Breast epithelium (tissue), 4 donors: Measurements from ENCODE around the gene TSHZ3. TPM values are rescaled to one million over a fixed set of nuclear protein-coding genes. Genes with fewer than 3 reads are reported as not detected.

Experiments used
- DNase-seq, 2 donors: peaks; one replicate each; pipeline ENCODE4 v3.0.0-alpha.2; 2019; ENCODE audit warnings: low spot score in 2 of 2
- H3K27ac ChIP-seq, 2 donors: fragments of 200-600 bp; sonication (generic) in 1 of 2; one replicate each; pipeline ENCODE4 v1.5.1; 2016 to 2019; ENCODE audit warnings: mild to moderate bottlenecking in 1 of 2
- H3K27me3 ChIP-seq, 2 donors: fragments of 200-600 bp; sonication (generic) in 1 of 2; one replicate each; pipeline versions ENCODE4 v1.5.1 to v1.6.0; 2017 to 2019; ENCODE audit warnings: control low read depth in 1 of 2, mild to moderate bottlenecking in 1 of 2
- H3K36me3 ChIP-seq: fragments of 200-600 bp; one replicate; pipeline ENCODE4 v1.5.1; 2019
- H3K4me1 ChIP-seq, 2 donors: fragments of 200-600 bp; sonication (generic); one replicate each; pipeline ENCODE4 v1.5.1; 2016 to 2019; ENCODE audit warnings: control low read depth in 1 of 2
- H3K4me3 ChIP-seq, 3 donors: fragments of 200-600 bp; sonication (generic); 1 replicate in 2 of 3; 2 replicates in 1 of 3; pipeline ENCODE4 v1.5.1; 2016 to 2019; ENCODE audit warnings: mild to moderate bottlenecking in 3 of 3, moderate library complexity in 2 of 3
- H3K9me3 ChIP-seq, 2 donors: fragments of 200-600 bp; sonication (generic) in 1 of 2; one replicate each; pipeline ENCODE4 v1.5.1; 2016 to 2019; ENCODE audit warnings: control low read depth in 1 of 2
- POLR2A ChIP-seq: fragments of 450-650 bp; IDR thresholded peaks from one replicate; pipeline ENCODE4 v1.6.1; 2016; ENCODE audit warnings: antibody characterized with exemption, mild to moderate bottlenecking, moderate library complexity
- POLR2AphosphoS5 ChIP-seq, 3 donors: sonication (generic); formaldehyde crosslinking; IDR thresholded peaks; one replicate each; pipeline ENCODE4 v1.6.1; 2017; ENCODE audit warnings: antibody characterized with exemption in 3 of 3
- intact Hi-C: fragments of 100-400 bp; cut with DNase I; formaldehyde crosslinking; loops from one replicate; pipeline ENCODE4 v1.15.1; 2023; ENCODE audit warnings: low total_unique reads
- total RNA-seq, 3 donors: library from RNA; depleted of rRNA; stranded (reverse); fragments of >200 nt; gene quantifications; one replicate each; pipeline ENCODE4 v1.1.0, GENCODE V29; 2016
- TF ChIP-seq, protein P1 (sequence below), 3 donors: fragments of 450-650 bp; IDR thresholded peaks; one replicate each; pipeline ENCODE4 v1.5.1; 2016 to 2017; ENCODE audit warnings: antibody characterized with exemption in 3 of 3, mild to moderate bottlenecking in 3 of 3, moderate library complexity in 3 of 3

Gene TSHZ3
- total RNA-seq, 3 donors from 2014 or later, result 3.7 to 9.8 (median 8.3) TPM

DNA sequence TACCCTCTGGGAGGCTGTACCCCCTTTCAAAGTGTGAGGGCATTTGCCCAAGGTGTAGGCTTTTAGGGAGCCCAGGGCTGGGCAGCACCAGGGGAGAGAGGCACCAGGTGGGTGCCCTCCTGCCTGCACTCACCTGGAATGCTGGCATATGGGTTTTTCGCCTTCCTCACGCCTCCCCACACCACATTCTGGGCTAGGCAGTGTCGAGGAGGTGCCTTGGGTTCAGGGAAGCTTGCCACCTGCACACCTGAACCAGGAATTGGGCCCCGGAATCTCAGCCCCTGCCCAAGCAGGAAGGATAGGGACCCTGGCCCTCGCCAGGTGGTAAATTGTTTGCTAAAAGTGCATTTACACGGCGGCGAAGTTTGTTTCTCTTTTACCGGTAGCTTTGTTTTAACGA is 5.1 kb upstream of the TSHZ3 start:
- Histone ChIP-seq H3K9me3 (no peaks in the 10 kb centered on the region), H3K4me3 (no peak overlapping the region), H3K27ac (no peak overlapping the region), H3K36me3 (no peaks in the 10 kb centered on the region), H3K4me1 (peaks cover 0 to 5% of the 10 kb centered on the region in 2 donors), H3K27me3 (peaks cover 0 to 26% of the 10 kb centered on the region in 2 donors)
- no peak for DNase-seq
- intact Hi-C loops, result loop anchor here (5.0 kb wide), 1 partner anchor 1292 kb away; no protein-coding TSS in a partner anchor
- TF ChIP-seq POLR2AphosphoS5 (IDR thresholded peaks at IDR 0.05) (no peak), POLR2A (no peak)
- TF ChIP-seq, protein P1, sequence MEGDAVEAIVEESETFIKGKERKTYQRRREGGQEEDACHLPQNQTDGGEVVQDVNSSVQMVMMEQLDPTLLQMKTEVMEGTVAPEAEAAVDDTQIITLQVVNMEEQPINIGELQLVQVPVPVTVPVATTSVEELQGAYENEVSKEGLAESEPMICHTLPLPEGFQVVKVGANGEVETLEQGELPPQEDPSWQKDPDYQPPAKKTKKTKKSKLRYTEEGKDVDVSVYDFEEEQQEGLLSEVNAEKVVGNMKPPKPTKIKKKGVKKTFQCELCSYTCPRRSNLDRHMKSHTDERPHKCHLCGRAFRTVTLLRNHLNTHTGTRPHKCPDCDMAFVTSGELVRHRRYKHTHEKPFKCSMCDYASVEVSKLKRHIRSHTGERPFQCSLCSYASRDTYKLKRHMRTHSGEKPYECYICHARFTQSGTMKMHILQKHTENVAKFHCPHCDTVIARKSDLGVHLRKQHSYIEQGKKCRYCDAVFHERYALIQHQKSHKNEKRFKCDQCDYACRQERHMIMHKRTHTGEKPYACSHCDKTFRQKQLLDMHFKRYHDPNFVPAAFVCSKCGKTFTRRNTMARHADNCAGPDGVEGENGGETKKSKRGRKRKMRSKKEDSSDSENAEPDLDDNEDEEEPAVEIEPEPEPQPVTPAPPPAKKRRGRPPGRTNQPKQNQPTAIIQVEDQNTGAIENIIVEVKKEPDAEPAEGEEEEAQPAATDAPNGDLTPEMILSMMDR (IDR thresholded peaks at IDR 0.05), result no peak

DNA sequence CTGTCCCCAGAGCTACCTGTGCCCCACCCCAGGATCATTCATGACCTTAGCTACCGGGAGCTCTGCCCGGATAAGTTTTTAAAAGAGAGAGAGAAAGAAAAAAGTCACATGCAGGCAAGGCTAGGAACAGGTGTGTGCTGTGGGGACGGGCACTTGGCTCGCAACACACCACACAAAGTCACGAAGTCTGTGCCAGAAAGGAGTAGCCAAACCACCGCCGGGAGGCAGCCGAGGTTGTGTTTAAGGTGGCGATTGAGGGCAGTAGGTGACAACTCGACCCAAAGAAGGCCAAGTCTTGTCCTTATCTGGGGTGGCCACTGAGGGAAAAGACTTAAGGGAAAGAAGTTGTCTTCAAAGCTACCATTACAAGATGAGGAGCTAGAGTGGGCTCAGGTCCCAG is 4.6 kb upstream of the TSHZ3 start:
- H3K27ac ChIP-seq, result no peak overlapping the region
- intact Hi-C loops, result loop anchor here (5.0 kb wide), 1 partner anchor 1292 kb away; no protein-coding TSS in a partner anchor

DNA sequence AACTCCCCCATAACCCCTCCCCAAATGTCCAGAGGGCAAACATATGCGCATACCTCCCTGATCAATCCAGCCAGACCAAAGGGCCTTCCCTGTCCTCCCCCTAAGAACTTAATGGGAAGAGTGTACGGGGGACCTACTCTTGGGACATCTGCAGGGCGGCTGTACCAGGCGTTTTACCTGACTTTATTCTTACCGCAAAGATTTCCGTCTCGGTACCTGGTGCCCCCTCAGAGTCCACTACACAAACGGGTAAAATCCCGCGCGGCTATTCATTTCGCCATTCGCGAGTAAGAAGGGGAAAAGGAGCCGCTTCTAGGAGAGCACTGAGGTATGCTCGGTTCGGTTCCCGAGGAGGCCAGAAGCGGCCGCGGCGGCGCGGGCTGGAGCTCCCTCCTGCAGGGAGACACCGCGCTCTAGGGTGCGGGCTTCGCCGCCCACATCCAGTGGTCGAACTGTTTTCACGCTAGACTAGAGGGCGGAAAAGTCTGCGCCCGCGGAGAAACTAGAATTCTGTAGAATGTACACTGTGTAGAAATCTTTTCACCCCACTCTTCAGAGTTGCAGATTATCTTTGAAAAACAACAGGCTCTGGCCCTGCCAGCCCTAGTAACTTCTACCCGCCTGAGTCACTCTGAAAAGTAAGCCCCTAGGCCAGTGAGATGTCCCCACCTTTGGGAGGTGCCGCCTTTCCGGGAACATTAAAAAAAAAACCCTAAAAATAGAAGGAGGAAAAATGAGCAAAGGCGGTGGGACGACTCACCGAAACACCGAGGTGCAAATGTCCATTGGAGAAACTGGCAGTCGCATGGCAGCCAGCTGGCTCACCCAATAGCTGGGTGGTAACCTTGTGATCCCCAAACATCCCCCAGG is 3.8 kb upstream of the TSHZ3 start:
- Histone ChIP-seq H3K4me1 (peaks cover 0 to 5% of the 10 kb centered on the region in 2 donors), H3K4me3 (no peak overlapping the region), H3K9me3 (no peaks in the 10 kb centered on the region), H3K36me3 (no peaks in the 10 kb centered on the region), H3K27me3 (peaks cover 0 to 26% of the 10 kb centered on the region in 2 donors), H3K27ac (no peak overlapping the region)
- intact Hi-C loops, result loop anchor here (5.0 kb wide), 1 partner anchor 1291 kb away; no protein-coding TSS in a partner anchor
- no peak for DNase-seq
- no peak for TF ChIP-seq POLR2AphosphoS5 (IDR thresholded peaks at IDR 0.05)
- no peak for TF ChIP-seq POLR2A
- TF ChIP-seq, protein P1 (IDR thresholded peaks at IDR 0.05), result no peak

More for the DNA sequence above, 4.6 kb upstream of the TSHZ3 start:
- Histone ChIP-seq H3K36me3 (no peaks in the 10 kb centered on the region), H3K27me3 (peaks cover 0 to 26% of the 10 kb centered on the region in 2 donors), H3K4me3 (no peak overlapping the region), H3K9me3 (no peaks in the 10 kb centered on the region), H3K4me1 (peaks cover 0 to 5% of the 10 kb centered on the region in 2 donors)
- TF ChIP-seq, protein P1 (IDR thresholded peaks at IDR 0.05), result no peak
- TF ChIP-seq POLR2A, result no peak
- no peak for TF ChIP-seq POLR2AphosphoS5 (IDR thresholded peaks at IDR 0.05)
- DNase-seq, result no peak

DNA sequence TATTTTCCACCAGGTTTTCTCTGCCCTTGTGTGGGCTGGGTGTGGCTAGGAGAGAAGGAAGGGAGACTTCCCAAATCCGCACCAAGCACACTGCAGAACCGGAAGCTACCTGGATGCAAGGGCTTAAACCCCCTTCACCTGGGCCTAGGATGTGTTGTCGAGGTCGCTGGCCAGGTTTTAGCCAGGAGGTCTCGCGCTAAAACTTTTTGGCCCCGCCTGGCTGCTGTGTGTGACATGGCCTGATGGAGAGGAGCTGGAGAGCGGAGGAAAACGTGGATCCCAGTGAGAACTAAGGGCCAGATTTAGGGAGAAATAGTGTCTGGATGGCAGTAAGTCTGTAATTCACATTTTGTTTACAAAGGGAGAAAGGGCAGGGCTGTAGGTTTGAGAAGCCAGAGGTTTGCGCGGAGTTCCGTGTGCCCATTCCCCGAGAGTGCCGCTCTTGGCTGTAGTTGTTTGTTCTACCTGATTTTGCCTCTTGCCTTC is 3.1 kb upstream of the TSHZ3 start:
- Histone ChIP-seq H3K9me3 (no peaks in the 10 kb centered on the region), H3K36me3 (no peaks in the 10 kb centered on the region), H3K4me1 (peaks cover 0 to 5% of the 10 kb centered on the region in 2 donors), H3K27ac (no peak overlapping the region), H3K27me3 (peaks cover 0 to 26% of the 10 kb centered on the region in 2 donors), H3K4me3 (peak overlapping the region in 1 of 3 donors; percentile 96)
- intact Hi-C loops, result loop anchor here (5.0 kb wide), 1 partner anchor 1290 kb away; no protein-coding TSS in a partner anchor
- DNase-seq, result no peak
- TF ChIP-seq POLR2A (no peak), POLR2AphosphoS5 (IDR thresholded peaks at IDR 0.05) (no peak)
- TF ChIP-seq, protein P1 (IDR thresholded peaks at IDR 0.05), result no peak

DNA sequence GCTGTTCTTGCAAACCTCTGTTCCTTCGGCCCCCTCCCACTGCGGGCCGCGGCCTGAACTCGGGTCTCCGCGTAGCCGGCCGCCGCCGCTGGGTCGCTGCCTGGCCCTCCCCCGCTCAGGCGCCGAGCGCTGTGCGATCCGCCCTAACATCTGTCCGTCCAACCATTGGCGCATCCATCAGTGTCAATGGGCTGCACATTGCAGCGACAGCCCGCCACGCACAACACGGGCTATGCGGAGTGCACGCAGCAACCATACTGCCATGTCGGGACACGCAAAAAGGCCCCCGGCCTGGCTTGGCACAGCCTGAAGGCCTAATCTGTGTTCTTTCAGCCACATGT is 2.6 kb upstream of the TSHZ3 start:
- DNase-seq, result no peak
- Histone ChIP-seq H3K9me3 (no peaks in the 10 kb centered on the region), H3K27ac (peak overlapping the region in 1 of 2 donors; percentile 3), H3K27me3 (peaks cover 0 to 23% of the 10 kb centered on the region in 2 donors), H3K36me3 (no peaks in the 10 kb centered on the region), H3K4me1 (peaks cover 0 to 5% of the 10 kb centered on the region in 2 donors), H3K4me3 (peak overlapping the region; percentile 88 to 97 (median 96))
- intact Hi-C loops, result loop anchor here (5.0 kb wide), 1 partner anchor 1290 kb away; no protein-coding TSS in a partner anchor
- TF ChIP-seq POLR2AphosphoS5 (IDR thresholded peaks at IDR 0.05) (no peak), POLR2A (no peak)
- TF ChIP-seq, protein P1 (IDR thresholded peaks at IDR 0.05), result no peak
